HepG2 (cell line): ENCODE data around the gene GAS2L2.

Source experiments
- CTCF ChIP-seq: sonication (generic); formaldehyde crosslinking; IDR thresholded peaks from 2 replicates; pipeline ENCODE4 v1.5.0; 2020; ENCODE audit warnings: mild to moderate bottlenecking, missing genetic modification reagents, moderate library complexity
- EZH2 ChIP-seq: conservative IDR thresholded peaks from 2 replicates; pipeline ENCODE4 v1.6.1; 2012; ENCODE audit warnings: mild to moderate bottlenecking, low read depth, low read length, moderate library complexity
- HNF1B ChIP-seq: sonication (generic); formaldehyde crosslinking; IDR thresholded peaks from 2 replicates; pipeline ENCODE4 v1.5.1; 2020; ENCODE audit warnings: mild to moderate bottlenecking, moderate library complexity, missing genetic modification reagents
- KDM5A ChIP-seq: fragments of 200-600 bp; sonication (generic); IDR thresholded peaks from 2 replicates; pipeline ENCODE4 v1.7.0; 2018; ENCODE audit warnings: antibody characterized with exemption, mild to moderate bottlenecking, low read length, borderline replicate concordance
- MAZ ChIP-seq, 2 experiments: sonication (generic) in 1 of 2; formaldehyde crosslinking in 1 of 2; IDR thresholded peaks; 2 replicates each; pipeline versions ENCODE4 v1.5.0 to v1.6.1; 2012 to 2020; ENCODE audit warnings: low read depth in 2 of 2, mild to moderate bottlenecking in 2 of 2, borderline replicate concordance in 1 of 2, improper control_type of control experiment in 1 of 2, low read length in 1 of 2, missing genetic modification reagents in 1 of 2, moderate library complexity in 1 of 2
- NR3C1 ChIP-seq: sonication (generic); formaldehyde crosslinking; IDR thresholded peaks from 2 replicates; pipeline ENCODE4 v1.4.0; 2020; ENCODE audit warnings: missing genetic modification reagents
- PREB ChIP-seq: sonication (generic); formaldehyde crosslinking; IDR thresholded peaks from 2 replicates; pipeline ENCODE4 v1.4.0; 2020; ENCODE audit warnings: missing genetic modification reagents
- RORA ChIP-seq: sonication (generic); formaldehyde crosslinking; IDR thresholded peaks from 2 replicates; pipeline ENCODE4 v1.5.0; 2020; ENCODE audit warnings: mild to moderate bottlenecking, missing genetic modification reagents, moderate library complexity
- TMF1 ChIP-seq: sonication (generic); formaldehyde crosslinking; IDR thresholded peaks from 2 replicates; pipeline ENCODE4 v1.8.1; 2022; ENCODE audit warnings: low read depth, missing genetic modification reagents
- ZNF251 ChIP-seq: sonication (generic); formaldehyde crosslinking; IDR thresholded peaks from 2 replicates; pipeline ENCODE4 v1.9.0; 2021; ENCODE audit warnings: mild to moderate bottlenecking, missing genetic modification reagents
- ZNF430 ChIP-seq: sonication (generic); formaldehyde crosslinking; IDR thresholded peaks from 2 replicates; pipeline ENCODE4 v1.9.0; 2021; ENCODE audit warnings: mild to moderate bottlenecking, missing genetic modification reagents
- ZNF543 ChIP-seq: sonication (generic); formaldehyde crosslinking; IDR thresholded peaks from 2 replicates; pipeline ENCODE4 v1.4.0; 2020; ENCODE audit warnings: mild to moderate bottlenecking, missing genetic modification reagents

DNA sequence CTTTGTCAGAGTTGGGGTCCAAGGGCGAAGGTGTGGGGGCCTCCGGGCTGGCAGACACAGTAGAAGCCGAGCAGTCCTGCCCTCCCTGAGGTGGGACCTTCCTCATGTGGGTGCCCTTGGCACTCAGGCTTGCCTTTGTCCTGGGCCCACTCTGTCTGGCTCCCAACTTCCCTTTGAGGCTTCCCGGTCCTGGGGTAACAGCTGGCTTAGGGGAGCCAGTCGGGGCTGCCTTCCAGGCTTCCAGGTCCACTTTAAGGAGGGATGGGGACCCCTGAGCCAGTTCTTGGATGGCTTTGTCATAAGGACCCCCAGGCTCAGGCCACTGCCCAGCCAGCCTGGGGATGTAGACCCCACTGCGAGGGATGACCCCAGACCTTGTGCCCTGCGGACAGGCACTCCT lies 7.8 kb downstream of the GAS2L2 start:
- TF ChIP-seq KDM5A (no peak), RORA (CRISPR knock-in tag) (no peak), HNF1B (no peak), EZH2 (no peak), ZNF543 (no peak), ZNF430 (CRISPR knock-in tag) (no peak), CTCF (CRISPR knock-in tag) (no peak), PREB (CRISPR knock-in tag) (no peak), MAZ (IDR thresholded peaks at IDR 0.05; ENCODE audit: borderline replicate concordance, low read depth, low read length) (no peak), MAZ (CRISPR knock-in tag; IDR thresholded peaks at IDR 0.05; ENCODE audit: low read depth) (no peak), ZNF251 (no peak), NR3C1 (no peak), TMF1 (CRISPR knock-in tag) (no peak)
